GM18508 (cell line): ENCODE data around the gene MLLT3.

Experiments used
- ATAC-seq: cut with Tn5 transposase; IDR thresholded peaks from one replicate; pipeline ENCODE4 v1.9.1; 2021; ENCODE audit warnings: moderate number of reproducible peaks; ENCODE audit not compliant: insufficient read depth, unreplicated experiment

Gene MLLT3

DNA sequence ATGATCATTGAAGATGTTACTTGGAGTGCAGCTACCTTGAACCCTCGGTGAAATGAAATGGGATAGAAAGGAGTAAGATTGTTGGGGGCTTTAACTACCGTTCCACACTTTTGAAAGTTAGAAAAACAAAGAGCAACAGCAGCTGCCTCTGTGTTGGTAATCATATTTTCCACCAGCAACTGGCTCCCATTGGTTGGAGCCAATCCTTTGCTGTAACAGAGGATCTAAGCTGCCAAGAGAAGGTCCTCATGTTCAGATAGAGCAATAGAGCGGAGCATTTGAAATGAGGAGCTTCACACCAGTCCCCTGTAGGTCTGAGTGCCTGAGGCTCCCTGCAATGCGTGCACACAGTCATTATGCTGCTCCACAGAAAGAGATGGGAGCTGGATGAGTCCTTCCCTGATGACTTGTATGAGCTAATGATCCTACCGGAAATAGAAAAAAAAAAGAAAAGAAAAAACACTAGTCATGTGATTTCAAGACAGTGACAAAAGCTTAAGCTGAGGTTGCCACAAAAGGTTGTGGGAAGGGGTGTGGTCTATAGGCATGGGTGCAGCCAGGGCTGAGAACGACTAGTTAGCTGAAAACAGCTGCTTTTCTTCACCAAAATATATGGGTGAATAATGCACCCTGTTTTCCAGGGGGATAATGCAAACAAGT, 300.7 kb downstream of the MLLT3 start:
- no peak for ATAC-seq

DNA sequence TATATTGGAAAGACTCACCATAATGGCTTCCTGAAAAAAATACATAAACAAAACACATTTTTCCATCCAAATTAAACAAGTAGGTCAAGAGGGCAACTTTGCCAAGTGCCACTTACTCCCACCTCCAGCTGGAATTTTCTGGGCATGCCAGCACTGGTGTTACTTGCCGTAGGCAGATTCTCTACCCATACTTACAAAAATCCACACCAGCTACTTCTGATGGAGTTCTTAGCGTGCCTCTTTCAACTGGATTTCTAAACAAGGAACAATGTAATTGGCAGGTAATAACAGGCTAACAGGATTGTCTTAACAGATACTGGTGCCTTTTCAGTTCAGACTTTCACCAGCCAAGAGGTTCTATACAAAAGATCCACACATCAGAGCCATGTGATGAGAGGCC, 301.4 kb downstream of the MLLT3 start:
- no peak for ATAC-seq

DNA sequence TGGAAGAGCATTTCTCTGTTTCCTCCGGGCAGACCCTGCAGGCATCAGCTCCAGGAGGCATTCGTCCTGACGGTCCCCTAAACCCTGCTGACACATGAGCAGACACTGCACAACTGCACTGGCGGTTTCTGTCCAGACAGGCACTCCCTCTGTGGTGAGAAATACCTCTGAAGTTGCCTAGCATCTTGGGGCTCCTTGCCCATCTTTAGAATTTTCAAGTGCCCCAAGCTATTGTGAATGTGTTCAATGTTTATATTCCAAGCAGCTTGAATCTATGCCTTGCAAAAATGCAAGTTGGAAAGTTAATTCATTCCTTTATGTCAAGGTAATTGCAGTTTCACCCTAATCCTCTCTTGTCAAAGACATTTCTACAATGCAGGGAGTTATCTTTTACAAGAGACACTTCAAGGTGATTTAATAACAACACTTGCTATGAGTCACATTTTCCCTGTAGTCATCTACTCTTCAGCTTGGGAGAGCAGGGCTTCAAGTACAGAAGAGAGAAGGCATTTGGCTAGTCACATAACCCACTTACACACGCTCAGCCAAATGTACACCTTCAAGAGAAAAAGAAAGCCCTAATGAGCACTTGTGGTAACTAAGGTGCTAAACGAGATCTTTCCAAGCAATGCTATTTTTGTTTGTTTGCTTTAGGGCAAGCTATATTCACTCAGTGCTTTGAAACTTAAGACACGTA, 302.5 kb downstream of the MLLT3 start:
- ATAC-seq, result no peak

DNA sequence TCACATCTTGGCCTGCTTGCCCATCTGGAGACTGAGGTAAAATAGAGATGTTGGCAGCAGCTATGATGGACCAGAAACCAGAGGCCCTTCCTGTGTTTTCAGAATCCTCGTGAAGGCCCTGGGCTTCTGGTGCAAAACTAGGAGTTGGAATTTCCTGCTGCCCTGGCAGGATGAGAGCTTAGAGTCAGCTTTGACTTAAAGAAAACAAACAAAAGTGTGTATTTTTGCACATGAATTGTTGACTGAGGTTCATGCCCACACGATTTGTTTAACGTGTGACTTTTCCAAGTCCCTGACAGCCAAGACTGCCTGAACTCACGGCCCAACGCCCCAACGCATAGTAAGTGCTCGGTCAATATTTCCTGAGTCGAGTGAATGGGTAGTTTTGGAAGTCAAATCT, 303.1 kb downstream of the MLLT3 start:
- no peak for ATAC-seq

DNA sequence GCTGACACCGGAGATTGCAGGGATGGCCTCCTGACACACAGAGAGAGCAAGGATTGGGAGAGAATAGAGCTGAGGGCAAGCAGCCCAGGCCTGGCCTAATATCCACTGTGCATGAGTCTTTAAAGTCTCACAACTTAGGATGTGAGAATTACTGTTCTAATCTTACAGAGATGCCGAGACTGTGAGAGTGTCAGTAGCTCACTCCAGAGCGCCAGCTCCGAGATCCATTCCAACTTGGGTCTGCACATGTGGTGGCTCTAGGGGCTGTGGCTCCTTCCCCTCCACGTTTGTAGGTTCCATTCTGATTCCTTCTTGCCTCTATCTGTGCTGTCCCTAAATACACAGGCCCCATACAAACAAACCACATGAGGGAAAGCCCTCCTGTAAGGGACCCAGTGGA, 304.6 kb downstream of the MLLT3 start:
- no peak for ATAC-seq

DNA sequence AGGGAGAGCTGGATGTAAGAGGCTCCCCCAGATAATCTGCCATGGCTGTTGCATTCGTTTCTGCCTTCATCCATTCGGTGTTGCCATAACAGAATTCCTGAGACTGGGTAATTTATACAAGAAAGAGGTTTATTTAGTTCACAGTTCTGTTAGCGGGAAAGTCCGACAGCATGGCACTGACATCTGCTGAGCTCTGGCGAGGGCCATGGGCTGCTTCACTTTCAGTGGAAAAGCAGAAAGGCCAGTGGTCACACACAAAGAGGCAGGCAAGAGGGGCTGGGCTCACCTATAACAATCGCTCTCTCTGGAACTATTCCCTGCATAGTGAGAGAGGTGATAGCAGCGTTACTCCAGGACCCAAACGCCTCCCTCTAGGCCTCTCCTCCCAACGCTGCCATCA, 305.9 kb downstream of the MLLT3 start:
- ATAC-seq, result no peak

DNA sequence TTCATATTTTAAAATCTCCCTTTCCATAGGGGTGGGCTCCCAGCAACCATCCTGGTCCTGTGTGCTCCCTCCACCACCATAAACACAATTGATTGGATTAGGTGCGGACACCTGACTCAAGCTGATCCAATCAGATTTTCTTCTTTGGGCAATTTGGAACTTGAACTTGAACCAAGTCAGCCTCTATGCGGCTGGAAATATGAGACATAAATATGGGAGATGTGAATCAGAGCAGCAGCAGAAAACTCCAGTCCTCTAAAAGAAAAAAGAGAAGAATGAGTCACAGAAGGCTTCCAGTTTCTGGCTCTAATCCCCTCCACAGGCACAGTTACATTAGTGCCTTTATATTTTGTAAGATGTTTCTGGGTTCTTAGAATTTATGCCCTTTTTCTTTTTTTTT, 306.6 kb downstream of the MLLT3 start:
- no peak for ATAC-seq

DNA sequence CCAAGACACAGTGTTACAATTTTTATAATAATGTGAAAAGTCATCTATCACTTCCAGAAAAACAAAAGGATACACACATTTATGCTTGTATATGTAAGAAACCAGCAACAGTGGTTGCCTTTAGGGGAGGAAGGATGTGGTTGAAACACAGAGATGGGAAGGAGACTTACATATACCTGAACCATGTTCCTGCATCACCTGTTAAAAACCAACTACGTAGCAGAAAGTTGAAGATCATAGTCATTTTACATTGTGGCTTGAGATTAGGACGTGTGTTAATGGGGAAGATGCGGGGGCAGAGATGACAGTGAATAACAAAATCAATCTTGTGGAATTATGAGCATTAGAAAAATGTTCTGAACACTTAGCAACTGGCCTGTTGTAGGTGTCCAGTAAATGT, 307.3 kb downstream of the MLLT3 start:
- ATAC-seq, result no peak

DNA sequence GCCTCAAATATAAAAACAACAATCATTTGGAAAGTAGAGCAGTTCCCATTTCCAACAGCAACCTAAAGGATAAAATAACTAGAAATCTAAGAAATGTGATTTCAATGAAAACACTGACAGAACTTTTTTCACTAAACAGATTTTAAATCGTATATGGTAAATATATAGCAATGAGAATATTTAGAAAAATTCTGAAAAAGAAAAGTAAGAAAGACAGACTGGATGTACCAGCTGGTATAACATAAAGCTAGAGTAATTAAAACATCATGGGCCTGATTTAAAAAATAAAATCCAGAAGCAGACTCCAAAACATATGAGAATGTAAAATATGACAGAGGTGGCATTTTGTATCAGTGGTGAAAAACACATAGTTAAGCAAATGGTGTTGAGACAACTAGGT, 308.9 kb downstream of the MLLT3 start:
- ATAC-seq, result no peak

DNA sequence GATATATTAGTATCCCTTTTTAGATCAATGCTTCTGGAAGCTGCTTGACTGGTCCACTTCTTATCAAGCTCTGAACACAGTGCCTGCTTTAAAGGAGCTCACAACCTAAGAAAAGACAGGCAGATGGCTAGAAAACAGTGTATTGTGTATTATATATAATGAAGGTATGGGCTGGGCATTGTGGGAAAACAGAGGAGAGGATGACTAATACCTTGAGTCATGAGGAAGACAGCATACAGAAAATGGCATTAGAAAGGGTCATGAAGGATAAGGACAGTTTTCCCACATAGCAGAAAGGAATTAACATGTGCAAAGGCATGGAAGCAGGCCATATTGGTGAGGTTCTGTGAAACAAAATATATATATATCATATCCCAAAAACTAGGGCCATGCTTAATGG, 309.6 kb downstream of the MLLT3 start:
- no peak for ATAC-seq

DNA sequence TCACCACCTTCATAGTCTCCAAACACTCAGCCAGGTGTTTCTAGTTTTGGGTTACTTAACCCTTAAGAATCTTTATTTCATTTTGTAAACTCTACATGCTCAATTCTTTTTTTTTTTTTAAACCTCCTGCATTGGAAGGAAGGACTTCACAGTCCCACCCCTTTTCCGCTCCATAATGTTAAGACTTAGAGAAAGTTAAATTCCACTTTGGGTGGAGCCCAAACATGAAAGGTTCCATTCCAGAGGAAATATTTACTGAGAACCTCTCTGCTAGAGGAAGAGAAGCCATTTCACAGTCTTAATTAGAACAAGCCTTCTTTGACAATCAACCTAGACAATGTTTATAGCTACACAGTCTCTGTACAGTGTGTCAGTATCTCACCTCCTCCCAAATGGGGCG, 312.3 kb downstream of the MLLT3 start:
- no peak for ATAC-seq

DNA sequence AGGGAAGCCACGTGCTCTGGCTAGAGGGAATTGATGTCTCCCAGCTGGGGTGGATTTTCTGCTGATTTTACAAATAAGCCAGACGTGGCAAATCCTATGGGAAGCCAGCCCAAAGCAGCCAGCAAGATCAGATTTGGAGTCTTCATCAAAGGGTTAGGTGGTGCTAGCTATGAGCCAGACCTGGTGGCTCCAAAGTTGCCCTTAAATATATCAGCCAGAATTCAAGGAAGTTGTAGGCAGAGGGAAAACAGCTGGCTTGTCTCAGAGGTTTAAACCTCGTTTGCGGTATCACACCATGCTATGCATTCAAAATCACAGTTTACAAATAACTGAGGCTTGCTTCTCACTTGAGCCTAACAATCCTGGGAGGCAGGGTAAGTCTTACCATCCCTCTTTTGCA, 313.2 kb downstream of the MLLT3 start:
- ATAC-seq, result no peak

DNA sequence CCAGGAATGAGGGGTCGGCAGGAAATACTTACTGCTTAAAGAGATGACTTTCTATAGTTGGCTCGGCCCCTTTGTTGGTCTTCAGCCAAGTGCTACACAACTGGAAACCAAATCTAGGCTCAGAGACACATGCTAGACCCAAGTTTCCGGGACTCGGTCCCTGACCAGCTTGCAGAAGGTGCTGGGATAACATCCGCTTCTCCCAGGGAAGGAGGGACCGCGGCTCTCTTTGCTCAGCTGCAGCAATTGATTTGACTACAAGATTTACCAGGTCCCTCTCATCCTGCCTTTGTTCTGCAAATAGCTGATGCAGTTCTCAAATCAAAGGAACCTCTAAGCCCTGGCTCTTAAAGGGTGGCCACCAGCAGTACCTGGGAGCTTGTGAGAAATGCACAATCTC, 314.7 kb downstream of the MLLT3 start:
- no peak for ATAC-seq

DNA sequence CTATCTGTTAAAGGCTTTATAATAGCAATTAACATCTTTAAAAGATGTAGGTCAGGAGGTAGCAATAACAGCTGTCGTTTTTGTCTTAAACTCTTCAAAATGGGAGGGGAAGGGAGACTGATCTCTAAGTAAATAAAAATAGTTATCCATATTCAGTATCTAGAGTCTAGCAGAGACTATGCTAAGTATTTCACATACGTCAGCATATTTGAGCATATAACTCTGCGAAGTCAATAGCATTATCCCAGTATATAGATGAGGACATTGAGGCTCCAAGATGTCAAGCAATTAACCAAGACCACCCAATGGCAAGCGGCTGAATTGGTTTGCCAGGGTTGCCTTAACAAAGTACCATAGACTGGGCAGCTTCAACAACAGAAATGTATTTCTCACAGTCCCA, 316.8 kb downstream of the MLLT3 start:
- no peak for ATAC-seq

DNA sequence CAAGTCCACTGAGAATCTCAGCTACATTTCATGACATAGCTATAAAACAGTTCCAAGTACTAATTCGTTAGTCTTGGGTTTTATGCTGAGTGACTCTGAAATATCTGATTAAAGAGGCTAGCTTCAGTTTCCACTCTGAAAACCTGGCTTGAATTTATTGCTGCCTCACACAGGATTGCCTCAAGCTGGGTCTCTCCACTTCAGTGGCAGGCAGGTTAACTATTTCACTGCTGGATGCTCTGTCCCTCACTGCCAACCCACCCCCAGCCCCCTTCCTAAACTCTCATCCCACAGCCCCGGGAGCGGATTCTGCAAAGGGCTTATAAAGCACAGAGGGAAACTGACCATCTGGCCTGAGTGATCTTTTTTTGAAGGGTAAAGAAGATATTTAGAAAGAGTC, 318.3 kb downstream of the MLLT3 start:
- ATAC-seq, result no peak

DNA sequence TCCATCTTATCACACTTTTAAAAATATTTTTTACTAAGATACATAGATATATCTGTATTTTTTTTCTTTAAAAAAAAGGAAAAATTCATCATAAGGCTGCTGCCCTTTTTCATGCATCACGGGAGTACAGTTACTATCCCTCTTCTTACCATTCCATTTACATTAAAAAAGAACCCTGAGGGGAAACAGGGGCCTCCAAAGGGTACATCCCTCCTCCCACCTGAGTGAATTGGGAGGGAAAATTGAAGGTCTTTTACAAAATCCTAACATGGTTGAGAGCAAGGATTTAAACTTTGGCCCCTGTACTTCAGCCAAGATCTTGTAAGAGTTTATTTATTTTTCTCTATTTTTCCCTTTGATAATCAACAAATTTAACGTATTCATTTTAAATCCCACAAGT, 319.2 kb downstream of the MLLT3 start:
- no peak for ATAC-seq

DNA sequence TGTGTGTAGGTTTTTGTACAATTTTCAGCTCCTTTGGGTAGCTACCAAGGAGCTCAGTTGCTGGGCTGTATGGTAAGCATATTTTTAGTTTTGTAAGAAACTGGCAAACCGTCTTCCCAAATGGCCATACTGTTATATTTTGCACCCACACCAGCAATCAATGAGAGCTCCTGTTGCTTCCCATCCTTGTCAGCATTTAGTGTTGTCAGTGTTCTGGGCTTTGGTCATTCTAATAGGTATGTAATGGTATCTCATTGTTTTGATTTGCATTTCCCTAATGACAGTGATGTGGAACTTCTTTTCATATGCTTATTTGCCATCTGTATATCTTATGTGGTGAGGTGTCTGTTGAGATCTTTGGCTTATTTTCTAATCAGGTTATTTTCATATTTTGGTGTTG, 320.1 kb downstream of the MLLT3 start:
- no peak for ATAC-seq

DNA sequence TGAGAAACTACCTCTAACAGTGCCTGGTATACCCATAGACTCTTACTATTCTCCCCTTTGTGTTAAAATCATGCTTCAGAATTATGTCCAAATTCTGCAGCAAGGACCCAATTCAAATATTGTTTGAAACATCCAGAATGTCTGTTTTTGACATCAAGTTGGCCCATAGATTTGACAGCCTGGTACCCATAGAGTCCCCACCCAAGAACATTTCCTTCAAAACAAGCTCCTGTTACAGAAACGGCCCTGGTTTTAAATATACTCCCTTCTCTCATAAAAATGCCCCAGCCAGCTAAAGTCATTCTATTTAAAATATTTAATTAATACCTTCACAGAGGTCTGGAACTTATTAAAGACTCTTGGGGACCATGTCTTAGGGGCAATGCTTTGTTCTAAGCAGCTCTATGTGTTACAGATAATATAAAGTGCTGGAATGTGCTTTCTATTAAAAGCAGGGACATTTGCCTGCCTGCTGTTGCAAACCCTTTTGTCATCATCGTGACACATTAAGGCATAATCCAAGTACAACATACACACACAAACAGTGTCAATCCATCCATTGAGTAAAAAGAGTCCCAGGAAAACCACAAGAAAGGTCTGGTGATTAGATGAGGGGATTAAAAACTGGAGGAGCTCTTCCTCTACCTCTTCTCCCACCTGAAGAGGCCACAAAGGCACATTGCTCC, 321.7 kb downstream of the MLLT3 start:
- ATAC-seq, result no peak

DNA sequence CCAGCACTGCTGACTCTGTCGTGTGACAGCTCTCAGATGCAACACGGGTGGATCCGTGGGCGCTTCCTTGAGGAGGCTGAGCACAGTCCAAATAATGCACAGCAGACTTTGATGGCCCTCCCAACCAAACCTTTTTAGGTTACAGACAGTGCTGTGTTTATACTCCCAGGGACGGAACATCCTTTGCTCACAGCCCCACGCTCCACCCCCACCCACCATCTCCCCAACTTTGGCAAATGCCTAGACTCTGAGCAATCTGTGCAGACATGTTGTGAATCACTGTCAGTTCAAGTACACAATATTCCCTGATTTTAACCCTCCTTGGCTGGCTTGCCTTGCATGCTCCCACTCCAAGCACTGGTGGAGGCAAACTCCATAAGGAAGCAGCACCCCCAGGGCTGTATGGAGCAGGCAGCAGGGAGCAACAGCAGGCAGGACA, 324.6 kb downstream of the MLLT3 start:
- no peak for ATAC-seq

DNA sequence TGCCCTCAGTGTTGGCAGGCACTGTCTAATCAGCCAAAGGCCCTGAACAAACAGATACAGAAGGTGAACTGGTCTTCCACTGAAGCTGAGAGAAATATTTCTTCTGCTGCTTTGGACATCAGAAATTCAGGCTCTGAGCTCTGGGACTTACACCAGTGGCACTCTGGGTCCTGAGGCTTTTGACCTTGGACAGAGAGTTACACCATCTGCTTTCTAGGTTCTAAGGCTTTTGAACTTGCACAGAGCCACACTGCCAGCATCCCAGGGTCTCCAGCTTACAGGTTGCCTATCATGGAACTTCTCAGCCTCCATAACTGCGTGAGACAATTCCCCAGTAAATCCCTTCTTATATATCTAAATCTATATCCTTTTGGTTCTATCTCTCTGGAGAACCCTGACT, 326.7 kb downstream of the MLLT3 start:
- ATAC-seq, result no peak

DNA sequence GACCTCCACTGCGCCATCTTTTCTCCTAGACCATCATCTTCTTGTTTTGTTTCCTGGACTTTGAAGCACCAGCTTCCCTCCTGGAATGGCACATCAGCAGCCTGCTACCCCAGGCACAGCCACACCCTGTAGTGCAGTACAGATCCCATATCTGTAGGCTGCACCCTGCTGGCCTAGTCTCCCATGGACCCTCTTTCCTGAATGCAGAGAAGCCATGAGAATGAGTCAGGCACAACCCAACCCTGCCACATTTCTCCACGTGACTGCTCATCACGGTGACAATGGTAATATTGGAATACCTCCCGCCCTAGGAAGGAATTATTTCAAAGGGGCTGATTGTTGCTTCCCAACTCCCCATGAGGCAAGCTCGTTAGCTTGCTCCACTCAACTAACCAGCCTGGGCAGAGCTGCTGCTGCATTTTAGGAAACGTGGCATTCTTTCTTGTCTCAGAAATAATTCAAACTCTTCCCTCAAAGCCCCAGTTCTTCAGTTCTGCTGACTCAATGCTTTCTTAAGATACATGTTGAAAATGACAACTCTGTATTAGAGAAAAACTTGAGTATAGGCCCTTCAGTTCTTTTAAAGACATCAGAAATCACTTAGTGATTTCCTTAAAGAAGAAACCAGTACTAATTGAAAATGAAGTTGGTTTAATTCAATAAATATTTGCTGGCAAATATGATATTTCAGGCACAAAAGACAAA, 328.1 kb downstream of the MLLT3 start:
- no peak for ATAC-seq
